GM23248 (cell line): ENCODE data around the gene HES3. TPM values are rescaled to one million over a fixed set of nuclear protein-coding genes. Genes with fewer than 3 reads are reported as not detected.
A peak's percentile ranks its signal among the peaks of the same experiment; 100 is the strongest.

ENCODE experiments used
- DNase-seq: peaks from one replicate; pipeline ENCODE4 v3.0.0-alpha.2; 2015
- H2AFZ ChIP-seq: fragments of 200-600 bp; sonication (generic); 2 replicates; pipeline ENCODE4 v1.6.1; 2016; ENCODE audit warnings: antibody characterized with exemption
- H3F3A ChIP-seq: fragments of 200-600 bp; sonication (generic); 2 replicates; pipeline ENCODE4 v1.6.1; 2016; ENCODE audit warnings: mild to moderate bottlenecking, antibody characterized with exemption, mixed run types; ENCODE audit not compliant: insufficient read depth
- H3K27ac ChIP-seq: fragments of 200-600 bp; sonication (generic); 2 replicates; pipeline ENCODE4 v1.5.1; 2016; ENCODE audit warnings: mild to moderate bottlenecking
- H3K27me3 ChIP-seq: fragments of 200-600 bp; sonication (generic); replicated peaks from 2 replicates; pipeline ENCODE4 v1.6.1; 2016; ENCODE audit warnings: mild to moderate bottlenecking; ENCODE audit not compliant: insufficient read depth
- H3K36me3 ChIP-seq: fragments of 200-600 bp; sonication (generic); 2 replicates; pipeline ENCODE4 v1.6.1; 2016; ENCODE audit warnings: low read depth, mild to moderate bottlenecking
- H3K4me1 ChIP-seq: fragments of 200-600 bp; sonication (generic); 2 replicates; pipeline ENCODE4 v1.6.1; 2016; ENCODE audit warnings: mild to moderate bottlenecking; ENCODE audit not compliant: insufficient read depth
- H3K4me2 ChIP-seq: fragments of 200-600 bp; sonication (generic); one replicate; pipeline ENCODE4 v1.6.1; 2016; ENCODE audit warnings: mild to moderate bottlenecking; ENCODE audit not compliant: unreplicated experiment
- H3K4me3 ChIP-seq: fragments of 200-600 bp; sonication (generic); 2 replicates; pipeline ENCODE4 v1.5.1; 2016; ENCODE audit warnings: mild to moderate bottlenecking
- H3K79me2 ChIP-seq: fragments of 200-600 bp; sonication (generic); 2 replicates; pipeline ENCODE4 v1.6.1; 2016; ENCODE audit warnings: mild to moderate bottlenecking; ENCODE audit not compliant: insufficient read depth
- H3K9ac ChIP-seq: fragments of 200-600 bp; sonication (generic); 2 replicates; pipeline ENCODE4 v1.6.1; 2016; ENCODE audit warnings: mild to moderate bottlenecking
- H3K9me2 ChIP-seq: fragments of 200-600 bp; sonication (generic); 2 replicates; pipeline ENCODE4 v1.6.1; 2016; ENCODE audit warnings: mixed run types, mild to moderate bottlenecking, moderate library complexity; ENCODE audit not compliant: insufficient read depth
- H3K9me3 ChIP-seq: fragments of 200-600 bp; sonication (generic); one replicate; pipeline ENCODE4 v1.6.1; 2017; ENCODE audit warnings: low read depth
- H4K20me1 ChIP-seq: fragments of 200-600 bp; sonication (generic); 2 replicates; pipeline ENCODE4 v1.6.0; 2016; ENCODE audit not compliant: insufficient read depth
- EZH2 ChIP-seq: fragments of 200-600 bp; sonication (generic); IDR thresholded peaks from 2 replicates; pipeline ENCODE4 v1.6.1; 2018; ENCODE audit warnings: antibody characterized with exemption, mild to moderate bottlenecking; ENCODE audit not compliant: insufficient read depth, poor library complexity, severe bottlenecking
- EZH2phosphoT487 ChIP-seq: fragments of 200-600 bp; sonication (generic); IDR thresholded peaks from 2 replicates; pipeline ENCODE4 v1.6.1; 2018; ENCODE audit warnings: antibody characterized with exemption, moderate library complexity, mild to moderate bottlenecking, low read depth; ENCODE audit not compliant: insufficient read depth
- WGBS, 2 experiments: methylation state at CpG; one replicate each; pipeline ENCODE4 v1.1.6; 2015 to 2017; ENCODE audit warnings: low lambda C conversion rate in 2 of 2, low coverage in 1 of 2; ENCODE audit errors: missing lambda C conversion rate in 2 of 2; 5-methylcytosine and 5-hydroxymethylcytosine counted together
- in situ Hi-C: fragments of 300-500 bp; cut with MboI; formaldehyde crosslinking; loops from 2 replicates; pipeline ENCODE4 v1.15.0; 2020
- polyA plus RNA-seq: library from polyadenylated mRNA; unstranded; fragments of >200 nt; fragmentation: Nextera tagmentation; extraction: Ambion mirVana; gene quantifications from 2 replicates; pipeline ENCODE4 v1.2.1, GENCODE V29; 2016
- total RNA-seq: library from RNA; depleted of rRNA; stranded (reverse); fragments of >200 nt; shearing (Covaris generic); gene quantifications from 2 replicates; pipeline ENCODE4 v1.2.3, GENCODE V29; 2014

HES3 gene
- total and polyA plus RNA-seq, 2 experiments from 2014 or later = not detected

GRCh38 chr1:6207075-6207885, 36.7 kb upstream of the HES3 start:
- Histone ChIP-seq H3K4me1 (no peaks in the 10 kb centered on the region), H3K4me3 (0 out of 2 replicates have a peak overlapping the region, but pooled peaks have one; percentile 73), H3K9ac (no peak overlapping the region), H3K79me2 (no peaks in the 10 kb centered on the region), H3K9me3 (no peaks in the 10 kb centered on the region), H3K4me2 (peak overlapping the region; percentile 65), H3K9me2 (no peaks in the 10 kb centered on the region), H4K20me1 (no peaks in the 10 kb centered on the region), H3K27ac (no peak overlapping the region), H3K36me3 (no peaks in the 10 kb centered on the region), H3K27me3 (no peaks in the 10 kb centered on the region), H3F3A (no peaks in the 10 kb centered on the region), H2AFZ (no peak overlapping the region; the same call in 1 of the 2 replicates)
- in situ Hi-C loops = no loop called here
- DNase-seq = no peak
- WGBS, 2 experiments = 82 to 87% methylated on average over 6 to 19 of the region's 19 CpGs
- TF ChIP-seq EZH2 = no peak
- no peak for TF ChIP-seq EZH2phosphoT487

DNA sequence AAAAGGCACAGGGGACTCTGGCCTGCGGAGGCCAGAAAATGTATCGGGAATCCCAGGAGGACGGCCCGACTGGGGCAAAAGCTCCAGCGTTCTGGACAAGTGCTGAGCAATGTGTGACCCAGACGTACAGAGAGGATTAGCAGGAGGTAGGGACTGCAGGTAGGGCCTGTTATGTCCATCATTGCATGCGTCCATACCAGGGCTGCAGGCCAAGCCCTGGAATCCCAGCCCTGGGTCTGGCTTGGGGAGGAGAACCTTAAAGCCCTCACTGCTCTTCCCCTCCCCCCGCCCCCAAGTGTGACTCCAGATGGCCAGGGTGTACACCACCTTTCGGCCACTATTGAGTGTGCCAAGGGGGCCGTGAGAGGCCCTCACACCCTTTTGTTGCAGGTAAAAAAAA, 36.1 kb upstream of the HES3 start:
- no peaks in the 10 kb centered on the region for H3K36me3 ChIP-seq
- H3K27ac ChIP-seq = no peak overlapping the region
- no peaks in the 10 kb centered on the region for H3K9me2 ChIP-seq
- in situ Hi-C loops = no loop called here
- no peaks in the 10 kb centered on the region for H4K20me1 ChIP-seq
- no peaks in the 10 kb centered on the region for H3K79me2 ChIP-seq
- DNase-seq = no peak
- no peak overlapping the region for H2AFZ ChIP-seq
- 90 to 94% methylated on average over 10 of the region's 10 CpGs for WGBS, 2 experiments
- H3K4me1 ChIP-seq = no peaks in the 10 kb centered on the region
- H3K4me2 ChIP-seq = no peak overlapping the region
- TF ChIP-seq EZH2phosphoT487 (no peak), EZH2 (no peak)
- H3F3A ChIP-seq = no peaks in the 10 kb centered on the region
- H3K27me3 ChIP-seq = no peaks in the 10 kb centered on the region
- no peaks in the 10 kb centered on the region for H3K9me3 ChIP-seq
- H3K4me3 ChIP-seq = no peak overlapping the region
- no peak overlapping the region for H3K9ac ChIP-seq

DNA sequence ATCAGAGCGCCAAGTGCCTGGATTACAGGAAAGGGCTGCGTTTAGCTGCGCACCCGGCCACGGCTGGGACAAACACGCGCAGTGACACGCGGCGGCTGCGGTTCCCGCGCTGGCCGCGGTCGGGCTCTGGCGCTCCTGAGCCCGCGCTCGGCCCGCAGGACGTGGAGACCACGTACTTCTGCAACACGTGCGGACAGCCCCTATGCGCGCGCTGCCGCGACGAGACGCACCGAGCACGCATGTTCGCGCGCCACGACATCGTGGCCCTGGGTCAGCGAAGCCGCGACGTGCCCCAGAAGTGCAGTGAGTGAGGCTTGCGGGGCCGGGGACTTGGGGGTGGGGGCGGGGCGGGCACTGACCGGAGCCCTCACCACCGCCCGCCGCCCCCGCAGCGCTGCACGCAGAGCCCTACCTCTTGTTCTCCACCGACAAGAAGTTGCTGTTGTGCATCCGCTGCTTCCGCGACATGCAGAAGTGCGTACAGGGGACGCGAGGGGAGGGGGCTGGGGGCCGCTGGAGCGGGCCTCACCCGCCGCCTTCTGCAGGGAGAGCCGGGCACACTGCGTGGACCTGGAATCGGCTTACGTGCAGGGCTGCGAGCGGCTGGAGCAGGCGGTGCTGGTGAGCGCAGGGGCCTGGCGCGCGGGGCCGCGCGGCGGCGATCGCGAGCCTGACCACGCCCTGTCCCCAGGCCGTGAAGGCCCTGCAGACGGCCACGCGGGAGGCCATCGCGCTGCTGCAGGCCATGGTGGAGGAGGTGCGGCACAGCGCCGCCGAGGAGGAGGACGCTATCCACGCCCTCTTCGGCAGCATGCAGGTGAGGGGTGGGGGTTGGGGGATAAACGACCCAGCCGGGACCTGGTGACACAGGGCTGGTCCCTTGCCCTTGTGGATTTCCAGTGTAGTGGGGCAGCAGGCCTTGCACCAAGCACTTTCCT, 35.0 kb upstream of the HES3 start:
- Histone ChIP-seq H3K4me2 (peak overlapping the region; percentile 66), H3K79me2 (no peaks in the 10 kb centered on the region), H3F3A (no peaks in the 10 kb centered on the region), H3K9me2 (no peaks in the 10 kb centered on the region), H2AFZ (peak overlapping the region; percentile 58), H3K4me1 (no peaks in the 10 kb centered on the region), H3K36me3 (no peaks in the 10 kb centered on the region), H4K20me1 (no peaks in the 10 kb centered on the region), H3K27me3 (no peaks in the 10 kb centered on the region), H3K9me3 (no peaks in the 10 kb centered on the region), H3K4me3 (peak overlapping the region; percentile 59), H3K27ac (no peak overlapping the region), H3K9ac (peak overlapping the region; percentile 47)
- DNase-seq = peak; percentile 83
- WGBS, 2 experiments = 3 to 4% methylated on average over 70 to 99 of the region's 99 CpGs
- TF ChIP-seq EZH2phosphoT487 (no peak), EZH2 (no peak)
- in situ Hi-C loops = no loop called here
